HUDEP-2 (cell line): ENCODE measurements around the gene STOX2.
"Not testable (repeated sequence)": the region's sequence is repeated elsewhere in the genome, so short reads cannot be mapped to it uniquely, and the experiment has no call there.

Experiments
- DNase-seq, 76 experiments: peaks; one replicate each; lab custom pipeline; 2025; ENCODE audit not compliant: unreplicated experiment in 76 of 76; lab: John Stamatoyannopoulos, UW

The STOX2 gene

GRCh38 chr4:184016759-184017668, 111.9 kb downstream of the STOX2 start:
- no peak for DNase-seq

- DNase-seq: no peak
Measured at GRCh38 chr4:184019076-184019475, 114.0 kb downstream of the STOX2 start.

GRCh38 chr4:184019667-184020623, 114.8 kb downstream of the STOX2 start:
- no peak for DNase-seq

- no peak for DNase-seq
Measured at GRCh38 chr4:184021389-184021788, 116.3 kb downstream of the STOX2 start.

- no peak for DNase-seq
Measured at GRCh38 chr4:184022679-184023383, 117.7 kb downstream of the STOX2 start.

- no peak for DNase-seq
Measured at GRCh38 chr4:184024637-184025036, 119.5 kb downstream of the STOX2 start.

- no peak for DNase-seq
Measured at GRCh38 chr4:184028561-184029374, 123.7 kb downstream of the STOX2 start.

GRCh38 chr4:184030036-184030435, 124.9 kb downstream of the STOX2 start:
- DNase-seq: no peak

- DNase-seq: no peak
Measured at GRCh38 chr4:184030764-184031163, 125.7 kb downstream of the STOX2 start.

GRCh38 chr4:184032091-184032490, 127.0 kb downstream of the STOX2 start:
- DNase-seq: no peak

GRCh38 chr4:184039963-184040383, 134.9 kb downstream of the STOX2 start:
- no peak for DNase-seq

- no peak for DNase-seq
Measured at GRCh38 chr4:184041156-184041555, 136.0 kb downstream of the STOX2 start.

- DNase-seq: no peak
Measured at GRCh38 chr4:184046148-184046547, 141.0 kb downstream of the STOX2 start.

- not testable (repeated sequence) for DNase-seq
Measured at GRCh38 chr4:184051262-184051661, 146.2 kb downstream of the STOX2 start.

GRCh38 chr4:184052616-184053015, 147.5 kb downstream of the STOX2 start:
- DNase-seq: no peak

- DNase-seq: no peak
Measured at GRCh38 chr4:184053434-184053833, 148.3 kb downstream of the STOX2 start.

- DNase-seq: no peak
Measured at GRCh38 chr4:184056877-184057276, 151.8 kb downstream of the STOX2 start.

- DNase-seq: no peak
Measured at GRCh38 chr4:184058026-184058425, 152.9 kb downstream of the STOX2 start.

GRCh38 chr4:184059099-184059498, 154.0 kb downstream of the STOX2 start:
- no peak for DNase-seq

GRCh38 chr4:184061582-184061981, 156.5 kb downstream of the STOX2 start:
- no peak for DNase-seq
